Natural killer cell treated with Interleukin-12 subunit alpha and Interleukin-12 subunit beta and Interleukin-15 and Interleukin-18, amount 100 ng/mL, for 72 hours (primary cell): ENCODE results near the gene DAPK1. TPM values are rescaled to one million over a fixed set of nuclear protein-coding genes. Genes with fewer than 3 reads are reported as not detected.
A peak's percentile ranks its signal among the peaks of the same experiment; 100 is the strongest.

ENCODE experiments used
- ATAC-seq, 2 donors: fragments of 150-1000 bp; cut with Tn5 transposase in 1 of 2; sonication (Bioruptor Pico), chemical (Tn5 transposase) in 1 of 2; 2 replicates each; pipeline ENCODE4 v1.10.0; 2021
- DNase-seq: peaks from one replicate; pipeline ENCODE4 v3.0.0; 2022; ENCODE audit warnings: low spot score
- H3K27ac Mint-ChIP-seq, 2 donors: 1 replicate in 1 of 2; 2 replicates in 1 of 2; pipeline ENCODE4 v1.8.0; 2022; ENCODE audit warnings: mixed read lengths in 2 of 2, mild to moderate bottlenecking in 1 of 2, moderate library complexity in 1 of 2
- H3K27me3 Mint-ChIP-seq, 2 donors: 1 replicate in 1 of 2; 2 replicates in 1 of 2; pipeline ENCODE4 v1.8.0; 2022; ENCODE audit warnings: mixed read lengths in 2 of 2
- H3K36me3 Mint-ChIP-seq: one replicate; pipeline ENCODE4 v1.8.0; 2022; ENCODE audit warnings: mixed read lengths
- H3K4me1 Mint-ChIP-seq, 2 donors: 1 replicate in 1 of 2; 2 replicates in 1 of 2; pipeline ENCODE4 v1.8.0; 2022; ENCODE audit warnings: low read depth in 2 of 2, mixed read lengths in 2 of 2, mild to moderate bottlenecking in 1 of 2
- H3K4me3 Mint-ChIP-seq: one replicate; pipeline ENCODE4 v1.8.0; 2022; ENCODE audit warnings: mixed read lengths
- H3K9me3 Mint-ChIP-seq: 2 replicates; pipeline ENCODE4 v1.8.0; 2022; ENCODE audit warnings: mixed read lengths
- total RNA-seq, 2 donors: library from RNA; stranded (reverse); gene quantifications; one replicate each; pipeline ENCODE4 v1.2.3, GENCODE V29; 2022

Gene DAPK1
- total RNA-seq, 2 donors from 2014 or later: 8.5 to 31.7 TPM

DNA sequence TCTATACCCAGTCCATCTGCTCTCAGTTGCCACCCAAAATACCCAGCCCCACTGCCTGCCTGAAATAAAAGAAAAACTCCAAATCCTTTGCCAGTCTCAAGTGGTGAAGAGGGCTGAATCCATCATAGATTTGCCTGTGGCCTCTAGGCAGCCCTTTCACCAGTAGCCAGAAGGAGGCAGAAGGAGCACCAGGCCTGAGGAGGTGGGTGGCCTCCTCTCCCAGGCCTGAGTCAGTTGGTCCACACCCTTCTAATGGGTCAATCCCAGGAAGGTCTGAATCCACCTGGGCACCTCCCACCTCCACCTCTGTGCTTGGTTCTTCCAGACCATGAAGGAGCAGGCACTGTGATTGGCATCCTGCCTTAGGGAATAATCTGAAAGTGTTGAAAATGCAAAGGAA, 97.0 kb downstream of the DAPK1 start:
- no peak for DNase-seq
- H3K4me1 Mint-ChIP-seq: no peaks in the 10 kb centered on the region
- peaks cover 0 to 7% of the 10 kb centered on the region in 2 donors for H3K27me3 Mint-ChIP-seq
- H3K9me3 Mint-ChIP-seq: no peaks in the 10 kb centered on the region
- H3K36me3 Mint-ChIP-seq: no peaks in the 10 kb centered on the region
- peak in 1 of 2 donors; percentile 21 for ATAC-seq
- no peak overlapping the region for H3K4me3 Mint-ChIP-seq
- H3K27ac Mint-ChIP-seq: no peak overlapping the region

DNA sequence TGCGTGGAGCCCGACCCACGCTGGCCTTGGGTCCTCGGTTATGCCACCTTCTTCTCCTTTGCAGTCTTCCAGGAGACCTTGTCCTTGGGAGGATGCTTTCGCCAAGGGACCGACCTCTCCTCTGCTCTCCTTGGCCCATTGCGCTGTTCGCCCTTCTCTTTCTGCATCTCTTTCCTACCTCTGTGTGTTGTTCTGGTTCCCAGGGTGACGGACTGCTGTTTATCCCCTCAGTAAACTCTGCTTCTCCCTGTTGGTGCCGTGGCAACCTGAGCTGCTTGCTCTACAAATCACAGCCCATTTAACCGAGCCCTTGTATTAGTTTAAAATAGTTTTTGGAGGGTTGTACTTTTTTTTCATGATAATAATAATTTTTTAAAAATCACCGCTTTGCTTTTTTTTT, 97.9 kb downstream of the DAPK1 start:
- Mint-ChIP-seq H3K9me3 (no peaks in the 10 kb centered on the region), H3K4me1 (no peaks in the 10 kb centered on the region), H3K4me3 (no peak overlapping the region), H3K36me3 (no peaks in the 10 kb centered on the region), H3K27ac (no peak overlapping the region), H3K27me3 (peaks cover 0 to 7% of the 10 kb centered on the region in 2 donors)
- ATAC-seq (no peak), DNase-seq (no peak)

DNA sequence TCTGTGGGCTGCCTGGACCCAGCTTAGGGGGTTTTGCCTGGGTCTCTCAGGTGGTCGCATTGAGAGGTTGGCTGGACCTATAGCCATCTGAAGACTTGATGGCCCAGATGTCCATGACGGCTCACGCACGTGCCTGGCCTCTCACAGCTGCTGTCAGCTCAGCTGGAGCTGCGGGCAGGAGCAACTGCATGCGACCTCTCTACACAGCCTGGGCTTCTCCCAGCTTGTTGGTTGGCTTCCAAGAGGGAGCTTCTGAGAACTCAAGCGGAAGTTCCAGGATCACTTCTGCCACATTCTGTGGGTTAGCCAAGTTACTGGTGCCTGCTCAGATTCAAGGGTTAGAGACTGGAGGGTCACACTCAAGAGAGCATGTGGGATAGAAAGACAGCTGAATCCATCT, 99.2 kb downstream of the DAPK1 start:
- no peaks in the 10 kb centered on the region for H3K4me1 Mint-ChIP-seq
- no peak overlapping the region for H3K27ac Mint-ChIP-seq
- H3K9me3 Mint-ChIP-seq: no peaks in the 10 kb centered on the region
- no peak overlapping the region for H3K4me3 Mint-ChIP-seq
- DNase-seq: no peak
- H3K27me3 Mint-ChIP-seq: peaks cover 0 to 7% of the 10 kb centered on the region in 2 donors
- H3K36me3 Mint-ChIP-seq: no peaks in the 10 kb centered on the region
- ATAC-seq: no peak

DNA sequence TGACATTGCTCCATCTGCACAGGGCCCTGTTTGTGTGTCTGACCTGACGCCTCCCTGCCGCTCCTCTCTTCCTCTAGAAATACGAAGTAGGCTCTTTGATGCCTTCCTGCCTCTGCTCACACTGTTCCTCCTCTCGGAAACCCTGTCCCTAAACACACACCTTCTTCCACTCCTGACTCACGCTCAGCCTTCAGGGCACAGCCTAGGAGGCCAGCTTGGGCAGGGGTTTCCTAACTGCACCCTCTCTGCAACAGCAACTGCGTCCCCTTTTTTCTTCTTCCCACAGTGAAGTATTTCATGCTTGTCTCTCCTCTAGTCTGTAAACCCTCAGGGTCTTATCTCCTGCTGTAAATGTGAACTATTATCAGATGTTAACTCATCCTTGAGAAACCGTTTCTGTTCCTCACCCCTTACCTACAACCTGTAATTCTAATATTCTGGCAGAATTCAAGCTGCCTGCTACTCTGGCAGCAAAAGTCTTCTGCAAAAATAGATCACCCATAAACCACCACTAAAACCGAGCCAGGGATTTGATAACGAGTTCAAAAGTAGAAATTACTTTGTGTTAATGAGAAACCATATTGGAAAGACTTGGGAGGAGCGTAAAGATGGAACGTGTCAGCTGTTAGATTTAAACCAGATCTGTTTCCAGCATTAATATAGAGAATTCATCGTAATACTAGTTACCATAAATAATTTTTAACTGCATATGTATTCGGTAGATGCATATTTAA, 100.2 kb downstream of the DAPK1 start:
- Mint-ChIP-seq H3K9me3 (no peaks in the 10 kb centered on the region), H3K4me3 (no peak overlapping the region), H3K27me3 (peaks cover 0 to 7% of the 10 kb centered on the region in 2 donors), H3K36me3 (no peaks in the 10 kb centered on the region), H3K4me1 (no peaks in the 10 kb centered on the region), H3K27ac (no peak overlapping the region)
- ATAC-seq: no peak
- DNase-seq: no peak

DNA sequence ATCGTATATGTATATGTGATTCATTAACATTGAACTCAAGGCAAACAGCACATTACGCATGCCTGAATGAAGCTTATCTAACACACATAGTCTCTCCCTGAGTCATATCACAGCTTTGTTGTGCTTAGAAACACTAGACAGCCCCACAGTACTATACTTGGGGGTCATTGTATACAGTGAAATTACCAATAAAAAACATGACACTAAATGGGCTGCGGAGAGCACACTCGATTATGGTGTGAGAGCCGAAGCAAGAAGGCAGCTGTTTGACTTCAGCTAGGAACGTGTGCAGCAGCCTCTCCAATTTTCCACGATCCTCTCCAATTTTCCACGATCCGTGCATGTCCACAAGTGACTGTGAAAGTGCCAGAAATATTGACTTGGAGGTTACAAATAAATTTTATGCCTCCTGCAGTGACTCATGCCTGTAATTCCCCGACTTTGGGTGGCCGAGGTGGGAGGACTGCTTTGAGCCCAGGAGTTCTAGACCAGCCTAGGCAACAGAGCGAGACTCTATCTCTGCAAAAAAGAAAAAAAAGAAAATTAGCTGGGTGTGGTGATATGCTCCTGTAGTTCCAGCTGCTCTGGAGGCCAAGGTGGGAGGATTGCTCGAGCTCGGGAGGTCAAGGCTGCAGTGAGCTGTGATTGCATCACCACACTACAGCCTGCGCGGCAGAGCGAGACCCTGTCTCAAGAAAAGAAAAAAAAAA, 102.4 kb downstream of the DAPK1 start:
- DNase-seq (no peak), ATAC-seq (no peak)
- Mint-ChIP-seq H3K9me3 (no peaks in the 10 kb centered on the region), H3K4me1 (no peaks in the 10 kb centered on the region), H3K36me3 (no peaks in the 10 kb centered on the region), H3K27me3 (peaks cover 3 to 7% of the 10 kb centered on the region in 2 donors), H3K27ac (no peak overlapping the region), H3K4me3 (no peak overlapping the region)

DNA sequence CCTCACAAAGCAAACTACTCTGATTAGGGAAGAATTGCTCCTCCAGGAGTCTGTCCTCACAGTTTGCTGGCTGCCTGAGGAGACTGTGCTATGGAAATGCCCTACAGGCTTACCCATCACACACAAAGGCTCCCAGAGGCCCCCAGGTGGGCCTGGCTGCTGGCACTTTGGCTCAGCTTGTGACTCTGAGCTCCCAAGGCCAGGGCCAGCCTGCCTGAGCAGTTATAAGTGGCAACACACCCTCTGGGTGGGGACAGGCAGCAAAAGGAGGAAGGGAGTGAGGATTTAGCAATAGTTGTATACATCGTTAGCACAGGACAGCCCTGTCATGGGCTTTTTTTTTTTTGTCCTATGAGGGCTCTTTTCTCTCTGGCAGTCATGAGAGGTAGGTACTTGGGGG, 103.5 kb downstream of the DAPK1 start:
- DNase-seq (no peak), ATAC-seq (peak in 1 of 2 donors; percentile 40)
- no peaks in the 10 kb centered on the region for H3K36me3 Mint-ChIP-seq

DNA sequence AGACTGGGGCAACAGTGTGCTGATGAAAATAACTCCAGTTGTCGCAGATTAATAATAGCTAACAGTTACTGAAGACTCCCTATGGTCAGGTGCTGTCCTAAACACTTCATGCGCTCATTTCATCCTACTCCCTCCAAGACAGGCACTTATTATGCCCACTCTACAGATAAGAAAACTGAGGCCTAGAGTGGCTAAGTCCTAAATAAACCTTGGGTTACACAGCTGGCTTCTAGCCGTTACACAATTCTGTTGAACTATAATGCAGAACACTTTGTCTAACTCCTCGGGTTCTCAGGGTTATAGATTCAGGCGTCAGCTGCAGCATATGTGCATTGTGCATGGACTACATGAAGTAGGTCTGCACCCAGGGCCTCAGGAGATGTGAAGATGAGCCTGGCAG, 103.9 kb downstream of the DAPK1 start:
- H3K4me3 Mint-ChIP-seq: no peak overlapping the region
- H3K27ac Mint-ChIP-seq: no peak overlapping the region
- H3K36me3 Mint-ChIP-seq: no peaks in the 10 kb centered on the region
- H3K9me3 Mint-ChIP-seq: no peaks in the 10 kb centered on the region
- H3K4me1 Mint-ChIP-seq: peaks cover 0 to 4% of the 10 kb centered on the region in 2 donors
- H3K27me3 Mint-ChIP-seq: peaks cover 7 to 8% of the 10 kb centered on the region in 2 donors
- ATAC-seq (peak in 1 of 2 donors; percentile 4), DNase-seq (no peak)

More for the DNA sequence above, 103.5 kb downstream of the DAPK1 start:
- peaks cover 0 to 4% of the 10 kb centered on the region in 2 donors for H3K4me1 Mint-ChIP-seq
- peaks cover 7 to 8% of the 10 kb centered on the region in 2 donors for H3K27me3 Mint-ChIP-seq
- no peak overlapping the region for H3K4me3 Mint-ChIP-seq
- no peaks in the 10 kb centered on the region for H3K9me3 Mint-ChIP-seq
- H3K27ac Mint-ChIP-seq: no peak overlapping the region

DNA sequence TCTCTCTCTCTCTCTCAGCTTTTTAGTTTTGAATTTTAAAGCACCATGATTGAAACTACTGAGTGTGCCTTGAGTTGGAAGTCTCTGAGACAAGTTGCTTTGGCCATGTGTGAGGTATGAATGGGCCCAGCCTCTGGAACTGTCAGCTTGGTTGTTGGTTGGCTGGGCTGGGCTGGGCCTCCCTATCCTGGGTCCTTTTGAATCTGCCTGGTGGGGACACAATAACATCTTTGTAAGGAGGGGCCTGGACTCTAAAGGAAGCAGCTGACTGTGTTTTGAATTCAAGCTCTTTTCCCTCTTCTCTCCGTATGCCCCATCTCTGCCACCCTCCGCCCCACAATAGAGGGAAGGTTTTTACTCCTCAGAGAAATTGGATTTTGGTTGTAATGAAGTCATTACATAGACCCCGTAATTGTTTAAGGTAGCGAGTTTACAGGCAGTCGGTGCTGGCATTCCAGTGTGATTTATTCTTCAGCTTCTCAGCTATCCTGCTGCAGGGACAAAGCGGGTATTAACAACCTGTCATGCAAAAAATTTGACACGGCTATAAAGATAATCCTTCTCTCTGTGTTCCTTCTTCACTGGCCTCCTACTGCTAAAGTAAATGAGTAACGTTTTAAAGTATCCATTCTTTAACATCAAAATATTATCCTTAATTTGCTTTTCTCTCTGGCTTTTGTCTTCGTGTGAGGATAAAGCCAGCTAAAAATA, 105.4 kb downstream of the DAPK1 start:
- H3K27ac Mint-ChIP-seq: no peak overlapping the region
- no peak for ATAC-seq
- peaks cover 0 to 4% of the 10 kb centered on the region in 2 donors for H3K4me1 Mint-ChIP-seq
- H3K27me3 Mint-ChIP-seq: peaks cover 1 to 8% of the 10 kb centered on the region in 2 donors
- H3K9me3 Mint-ChIP-seq: no peaks in the 10 kb centered on the region
- H3K4me3 Mint-ChIP-seq: no peak overlapping the region
- DNase-seq: no peak
- no peaks in the 10 kb centered on the region for H3K36me3 Mint-ChIP-seq

DNA sequence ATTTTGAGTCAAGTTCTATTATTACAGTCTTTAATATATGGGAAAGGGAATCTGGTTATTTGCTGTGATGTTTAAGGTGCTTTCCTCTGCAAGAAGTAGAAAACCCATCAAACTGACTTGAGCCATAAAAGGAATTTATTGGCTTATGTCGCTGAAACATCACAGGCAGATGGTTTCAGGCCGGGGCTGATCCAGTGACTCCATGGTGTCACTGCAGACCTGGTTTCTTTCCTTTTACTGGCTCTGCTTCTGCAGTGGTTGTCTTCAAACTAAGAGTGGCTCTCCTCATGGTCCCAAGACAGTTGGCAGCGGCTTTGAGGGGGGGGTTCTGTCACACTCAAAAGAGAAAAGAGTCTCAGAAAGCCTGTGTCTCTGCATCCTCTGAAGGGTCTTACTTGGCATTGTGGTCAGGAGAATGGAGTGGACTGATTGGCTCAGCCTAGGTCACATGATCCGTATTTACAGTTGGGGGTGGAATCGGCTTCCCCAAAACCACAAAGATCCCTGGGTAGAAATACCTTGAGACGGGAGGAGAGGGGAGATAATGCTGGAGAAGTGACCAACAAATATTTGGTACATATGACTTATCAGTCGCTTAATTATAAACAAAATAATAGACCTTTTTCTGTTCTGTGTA, 106.3 kb downstream of the DAPK1 start:
- Mint-ChIP-seq H3K4me3 (no peak overlapping the region), H3K36me3 (no peaks in the 10 kb centered on the region)

DNA sequence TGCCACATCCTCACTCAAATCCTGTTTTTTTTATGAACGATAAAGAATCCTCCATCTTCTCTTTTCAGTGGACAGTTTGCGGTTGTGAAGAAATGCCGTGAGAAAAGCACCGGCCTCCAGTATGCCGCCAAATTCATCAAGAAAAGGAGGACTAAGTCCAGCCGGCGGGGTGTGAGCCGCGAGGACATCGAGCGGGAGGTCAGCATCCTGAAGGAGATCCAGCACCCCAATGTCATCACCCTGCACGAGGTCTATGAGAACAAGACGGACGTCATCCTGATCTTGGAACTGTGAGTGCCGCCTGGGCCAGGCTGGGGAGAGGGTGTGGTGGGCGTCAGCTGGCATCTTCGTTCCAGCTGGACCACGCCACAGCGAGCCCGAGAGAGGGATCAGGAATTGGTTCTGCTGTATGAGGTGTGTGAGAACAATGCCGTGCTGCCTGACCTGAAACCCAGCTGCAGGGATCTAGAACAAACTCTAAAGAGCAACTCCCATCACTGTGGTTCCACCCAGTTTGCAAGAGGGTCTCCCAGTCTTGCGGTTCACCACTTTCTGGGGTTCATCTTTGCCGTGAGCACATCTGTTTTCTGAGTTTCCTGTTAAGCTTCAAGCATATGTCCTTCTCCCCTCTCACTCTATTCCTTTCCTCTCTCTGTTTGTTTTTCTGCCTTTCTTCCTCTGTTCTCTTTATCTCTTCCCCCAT, 107.4 kb downstream of the DAPK1 start:
- no peak overlapping the region for H3K27ac Mint-ChIP-seq
- ATAC-seq: no peak

More for the DNA sequence above, 106.3 kb downstream of the DAPK1 start:
- H3K4me1 Mint-ChIP-seq: peaks cover 0 to 4% of the 10 kb centered on the region in 2 donors
- no peak for DNase-seq
- H3K27ac Mint-ChIP-seq: no peak overlapping the region
- H3K27me3 Mint-ChIP-seq: peaks cover 0 to 8% of the 10 kb centered on the region in 2 donors
- ATAC-seq: no peak
- no peaks in the 10 kb centered on the region for H3K9me3 Mint-ChIP-seq

DNA sequence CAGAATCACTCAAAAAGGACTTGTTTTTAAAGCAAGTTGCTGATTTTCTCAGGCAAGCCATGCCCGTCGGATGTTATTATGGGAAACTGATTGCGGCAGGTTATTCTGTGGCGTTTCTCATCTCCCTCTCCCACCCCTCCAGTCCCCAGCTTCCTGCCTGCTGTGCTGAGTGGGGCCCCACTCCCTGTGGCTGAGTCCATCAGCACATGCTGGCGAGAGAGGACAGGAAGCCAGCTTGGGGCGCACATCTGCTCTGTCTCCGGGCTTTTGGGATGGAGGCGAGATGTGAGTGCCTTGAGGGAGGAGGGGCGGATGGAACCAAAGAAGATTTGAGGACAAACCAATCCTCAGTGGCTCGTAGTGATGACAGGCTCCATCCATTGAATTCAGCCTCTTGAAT, 108.0 kb downstream of the DAPK1 start:
- peaks cover 0 to 8% of the 10 kb centered on the region in 2 donors for H3K27me3 Mint-ChIP-seq
- H3K4me3 Mint-ChIP-seq: no peak overlapping the region
- H3K9me3 Mint-ChIP-seq: no peaks in the 10 kb centered on the region
- peaks cover 0 to 4% of the 10 kb centered on the region in 2 donors for H3K4me1 Mint-ChIP-seq
- ATAC-seq (no peak), DNase-seq (no peak)
- H3K27ac Mint-ChIP-seq: no peak overlapping the region
- H3K36me3 Mint-ChIP-seq: no peaks in the 10 kb centered on the region

More for the DNA sequence above, 107.4 kb downstream of the DAPK1 start:
- Mint-ChIP-seq H3K9me3 (no peaks in the 10 kb centered on the region), H3K27me3 (peaks cover 0 to 8% of the 10 kb centered on the region in 2 donors), H3K4me1 (peaks cover 0 to 4% of the 10 kb centered on the region in 2 donors), H3K36me3 (no peaks in the 10 kb centered on the region), H3K4me3 (no peak overlapping the region)
- no peak for DNase-seq

DNA sequence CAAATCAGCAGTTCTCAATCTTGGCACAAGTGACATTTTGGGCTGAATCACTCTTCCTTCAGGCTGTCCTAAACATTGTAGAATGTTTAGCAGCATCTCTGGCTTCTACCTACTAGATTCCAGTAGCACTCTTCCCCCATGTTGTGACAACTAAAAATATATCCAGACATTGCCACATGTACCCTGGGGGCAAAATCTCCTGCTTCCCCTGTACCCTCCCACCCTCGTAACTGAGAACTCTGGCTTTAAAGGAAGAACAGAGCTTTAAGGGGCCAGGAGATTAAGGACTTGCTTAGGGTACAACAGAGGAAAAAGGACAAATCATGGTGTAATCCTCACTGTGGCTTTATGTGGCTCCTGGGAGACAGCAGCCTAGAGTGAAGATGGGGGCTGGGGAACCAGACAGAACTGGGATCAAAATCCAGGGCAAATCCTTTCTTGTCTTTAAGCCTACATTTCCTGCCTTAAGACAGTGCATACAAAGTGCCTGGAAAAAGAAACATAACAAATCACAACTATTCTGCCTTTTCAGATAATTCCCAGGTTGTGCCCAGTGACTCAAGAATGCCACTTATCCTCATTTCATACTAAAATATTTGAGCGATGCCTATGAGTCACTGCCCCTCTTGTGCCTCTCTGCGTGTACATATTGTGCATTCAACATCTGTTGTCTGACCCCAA, 109.3 kb downstream of the DAPK1 start:
- H3K9me3 Mint-ChIP-seq: no peaks in the 10 kb centered on the region
- H3K4me3 Mint-ChIP-seq: no peak overlapping the region
- no peaks in the 10 kb centered on the region for H3K36me3 Mint-ChIP-seq
- peaks cover 0 to 8% of the 10 kb centered on the region in 2 donors for H3K27me3 Mint-ChIP-seq
- H3K27ac Mint-ChIP-seq: no peak overlapping the region
- H3K4me1 Mint-ChIP-seq: peaks cover 0 to 4% of the 10 kb centered on the region in 2 donors
- no peak for ATAC-seq
- no peak for DNase-seq
